ENCODE results near the gene KLHL22. TPM values are rescaled to one million over a fixed set of nuclear protein-coding genes. Genes with fewer than 3 reads are reported as not detected.

KLHL22 gene
- total and polyA plus RNA-seq, 2 of the 13 experiments (the other 11 are each of a cell fraction or from before 2014, with no cell fraction given) = 10.9 to 14.8 TPM

GRCh38 chr22:20509344-20510047 is 13.9 kb upstream of the KLHL22 start (continued):
- TF ChIP-seq ZNF17 (CRISPR knock-in tag; IDR thresholded peaks at IDR 0.05) = no peak
- no peak for TF ChIP-seq ZBED4 (CRISPR knock-in tag; IDR thresholded peaks at IDR 0.05; ENCODE audit: borderline replicate concordance)
- no peak for TF ChIP-seq ZNF121 (CRISPR knock-in tag; IDR thresholded peaks at IDR 0.05)
- TF ChIP-seq DMTF1 (CRISPR knock-in tag; IDR thresholded peaks at IDR 0.05) = no peak
- 0 out of 2 replicates have a peak, but pooled peaks have one; percentile 53 for TF ChIP-seq ZFX (CRISPR knock-in tag; IDR thresholded peaks at IDR 0.05; ENCODE audit: low read depth)
- no peak for TF ChIP-seq NFIC (IDR thresholded peaks at IDR 0.05; ENCODE audit: low read length)
- no peak for TF ChIP-seq KDM5A (IDR thresholded peaks at IDR 0.05; ENCODE audit: borderline replicate concordance, low read length)
- TF ChIP-seq TGIF2 (CRISPR knock-in tag; IDR thresholded peaks at IDR 0.05) = no peak
- no peak for TF ChIP-seq TBP (CRISPR knock-in tag; IDR thresholded peaks at IDR 0.05)
- TF ChIP-seq ZNF790 (CRISPR knock-in tag; IDR thresholded peaks at IDR 0.05; ENCODE audit: borderline replicate concordance) = no peak
- TF ChIP-seq ERF (CRISPR knock-in tag; IDR thresholded peaks at IDR 0.05) = no peak
- TF ChIP-seq TSC22D2 (CRISPR knock-in tag; IDR thresholded peaks at IDR 0.05; ENCODE audit: borderline replicate concordance) = no peak
- peak; percentile 49; the same call in 1 of the 3 replicates for TF ChIP-seq MXI1 (IDR thresholded peaks at IDR 0.05; ENCODE audit: borderline replicate concordance, low read depth, low read length)
- no peak for TF ChIP-seq FIP1L1 (IDR thresholded peaks at IDR 0.05; ENCODE audit: borderline replicate concordance, insufficient read depth, low read depth, low read length)
- TF ChIP-seq ZNF12 (CRISPR knock-in tag; IDR thresholded peaks at IDR 0.05) = no peak
- TF ChIP-seq ARID5B (CRISPR knock-in tag; IDR thresholded peaks at IDR 0.05) = 0 out of 2 replicates have a peak, but pooled peaks have one; percentile 26
- TF ChIP-seq YY1 (IDR thresholded peaks at IDR 0.05; ENCODE audit: insufficient read depth, insufficient replicate concordance, low read depth, low read length) = no peak
- peak; percentile 66 for TF ChIP-seq FOSL2 (CRISPR knock-in tag; IDR thresholded peaks at IDR 0.05)
- no peak for TF ChIP-seq FOXC1 (CRISPR knock-in tag; IDR thresholded peaks at IDR 0.05; ENCODE audit: borderline replicate concordance)
- no peak for TF ChIP-seq ZNF589 (CRISPR knock-in tag; conservative IDR thresholded peaks at IDR 0.05)

Data from HepG2 (cell line).